ENCODE results near the gene PDCD1.

DNA sequence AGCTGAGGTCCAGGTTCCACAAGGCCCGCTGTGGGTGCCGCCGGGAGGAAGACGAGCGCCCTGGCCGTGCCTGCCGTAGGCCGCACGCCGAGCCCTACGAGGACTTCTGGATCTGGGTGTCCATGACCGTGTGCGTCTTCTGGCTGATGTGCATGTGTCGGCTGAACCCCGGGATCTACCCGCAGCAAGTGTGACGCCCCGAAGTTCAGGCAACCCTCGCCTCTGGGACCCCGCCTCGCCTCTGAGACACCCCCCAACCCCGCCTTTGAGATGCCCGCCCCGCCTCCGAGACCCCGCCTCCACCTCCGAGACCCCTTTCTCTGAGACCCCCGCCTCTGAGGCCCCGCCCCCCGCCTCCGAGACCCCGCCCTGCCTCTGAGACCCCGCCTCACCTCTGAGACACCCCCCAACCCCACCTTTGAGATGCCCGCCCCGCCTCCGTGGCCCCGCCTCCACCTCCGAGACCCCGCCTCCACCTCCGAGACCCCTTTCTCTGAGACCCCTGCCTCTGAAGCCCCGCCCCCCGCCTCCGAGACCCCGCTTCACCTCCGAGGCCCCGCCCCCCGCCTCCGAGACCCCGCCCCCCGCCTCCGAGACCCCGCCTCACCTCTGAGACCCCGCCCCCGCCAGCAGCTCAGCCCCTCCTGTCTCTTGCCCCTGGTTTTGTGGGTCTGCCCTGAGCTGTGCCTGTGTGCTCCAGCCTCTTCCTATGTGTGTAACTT is 14.5 kb upstream of the PDCD1 start:
- no peak for TF ChIP-seq ZNF555 (tag by site-specific recombination; conservative IDR thresholded peaks at IDR 0.05)
- no peak for TF ChIP-seq SETDB1 (IDR thresholded peaks at IDR 0.05; ENCODE audit: insufficient read length, low read length)

All from HEK293 (cell line).